Suprapubic skin (tissue), 4 donors: ENCODE measurements around the gene UQCRQ. TPM values are rescaled to one million over a fixed set of nuclear protein-coding genes. Genes with fewer than 3 reads are reported as not detected.

Experiments used
- DNase-seq, 2 donors: peaks; one replicate each; pipeline ENCODE4 v3.0.0-alpha.2; 2019; ENCODE audit warnings: low spot score in 2 of 2
- H3K27ac ChIP-seq: fragments of 200-600 bp; sonication (generic); one replicate; pipeline ENCODE4 v1.5.1; 2019
- H3K27me3 ChIP-seq: fragments of 200-600 bp; sonication (generic); one replicate; pipeline ENCODE4 v1.5.1; 2019
- H3K36me3 ChIP-seq: fragments of 200-600 bp; sonication (generic); one replicate; pipeline ENCODE4 v1.5.1; 2019
- H3K4me1 ChIP-seq: fragments of 200-600 bp; sonication (generic); one replicate; pipeline ENCODE4 v1.5.1; 2019
- H3K4me3 ChIP-seq: fragments of 200-600 bp; sonication (generic); one replicate; pipeline ENCODE4 v1.5.1; 2019; ENCODE audit warnings: mild to moderate bottlenecking
- H3K9me3 ChIP-seq: fragments of 200-600 bp; sonication (generic); one replicate; pipeline ENCODE4 v1.5.1; 2019
- CTCF ChIP-seq, 2 donors: fragments of 200-600 bp in 1 of 2; fragments of 450-650 bp in 1 of 2; sonication (generic) in 1 of 2; IDR thresholded peaks; one replicate each; pipeline ENCODE4 v1.5.1; 2016 to 2019; ENCODE audit warnings: antibody characterized with exemption in 2 of 2, mild to moderate bottlenecking in 1 of 2, moderate library complexity in 1 of 2
- EP300 ChIP-seq: sonication (generic); formaldehyde crosslinking; IDR thresholded peaks from one replicate; pipeline ENCODE4 v1.6.1; 2017; ENCODE audit warnings: antibody characterized with exemption
- POLR2A ChIP-seq, 2 donors: fragments of 450-650 bp; IDR thresholded peaks; one replicate each; pipeline ENCODE4 v1.6.1; 2017; ENCODE audit warnings: antibody characterized with exemption in 2 of 2, mild to moderate bottlenecking in 2 of 2, moderate library complexity in 2 of 2
- POLR2AphosphoS5 ChIP-seq, 3 donors: sonication (generic); formaldehyde crosslinking; IDR thresholded peaks; one replicate each; pipeline ENCODE4 v1.6.1; 2017; ENCODE audit warnings: antibody characterized with exemption in 3 of 3
- WGBS: methylation state at CpG from one replicate; pipeline ENCODE4 v1.1.5; 2018; 5-methylcytosine and 5-hydroxymethylcytosine counted together
- total RNA-seq, 4 donors: library from RNA; depleted of rRNA; stranded (reverse); fragments of >200 nt; gene quantifications; one replicate each; pipeline ENCODE4 v1.1.0, GENCODE V29; 2016

UQCRQ gene
- total RNA-seq, 4 donors from 2014 or later: 124 to 243 (median 161) TPM

DNA sequence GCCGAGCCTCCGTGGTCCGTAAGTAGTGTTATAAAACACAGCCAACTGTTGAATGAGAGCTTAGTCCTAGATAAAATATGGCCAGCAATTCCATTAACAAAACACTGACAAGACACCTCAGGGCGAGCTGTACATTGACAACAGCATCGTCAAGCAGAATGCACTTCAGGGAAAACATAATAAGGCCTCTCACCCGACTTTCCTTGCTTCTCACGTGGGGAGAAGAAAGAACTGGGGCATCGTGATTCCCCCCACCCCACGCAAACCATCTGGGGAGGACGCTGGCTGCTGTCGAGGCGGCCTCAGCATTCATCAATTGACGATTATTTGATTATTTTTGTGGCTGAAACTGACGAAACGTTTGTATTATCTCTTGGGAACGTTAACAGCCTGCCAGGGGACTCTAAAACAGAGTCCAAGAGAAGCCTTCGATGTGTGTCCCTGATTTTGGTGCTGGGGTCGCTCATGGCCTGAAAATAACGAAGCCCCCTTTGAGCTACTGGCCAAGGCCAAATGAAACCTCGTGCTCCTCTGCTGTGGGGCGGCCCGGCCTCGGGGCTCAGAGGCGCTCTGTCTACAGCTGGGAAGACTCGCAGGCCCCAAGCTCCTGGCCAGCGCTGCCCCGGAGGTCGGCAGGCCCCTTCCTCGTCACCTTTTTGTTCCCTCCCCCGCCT, 637 bp upstream of the UQCRQ start:
- Histone ChIP-seq H3K36me3 (peaks cover 24% of the 10 kb centered on the region), H3K4me3 (peak overlapping the region; percentile 96), H3K27me3 (no peaks in the 10 kb centered on the region), H3K9me3 (no peaks in the 10 kb centered on the region), H3K27ac (peak overlapping the region; percentile 95), H3K4me1 (peaks cover 25% of the 10 kb centered on the region)
- DNase-seq: no peak
- WGBS: 22% methylated on average over 30 of the region's 30 CpGs
- TF ChIP-seq EP300: no peak
- TF ChIP-seq POLR2AphosphoS5 (IDR thresholded peaks at IDR 0.05): no peak
- no peak for TF ChIP-seq CTCF (IDR thresholded peaks at IDR 0.05)
- no peak for TF ChIP-seq POLR2A (IDR thresholded peaks at IDR 0.05)

DNA sequence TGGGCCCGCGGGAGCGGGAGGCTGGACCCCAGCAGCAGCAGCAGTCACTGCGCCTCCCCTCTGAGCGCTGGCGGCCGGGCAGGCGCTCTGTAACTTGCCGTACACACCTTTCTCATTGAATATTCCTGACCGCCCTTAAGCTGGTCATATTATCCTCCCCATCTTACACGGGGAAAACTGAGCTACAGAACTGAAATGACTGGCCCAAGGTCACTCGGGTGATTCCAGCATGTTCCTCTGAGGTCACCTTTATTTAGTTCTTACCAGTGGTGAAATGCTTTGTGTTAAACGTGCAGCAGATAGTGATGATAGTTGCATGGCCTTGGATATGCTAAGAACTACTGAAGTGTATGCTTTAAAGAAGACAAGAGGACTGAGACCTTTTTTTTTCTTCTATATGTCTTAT, 607 bp downstream of the UQCRQ start:
- H3K27ac ChIP-seq: peak overlapping the region; percentile 95
- H3K4me3 ChIP-seq: peak overlapping the region; percentile 96
- no peak for DNase-seq
- H3K4me1 ChIP-seq: peaks cover 25% of the 10 kb centered on the region
- WGBS: 2% methylated on average over 11 of the region's 13 CpGs
- TF ChIP-seq POLR2A (IDR thresholded peaks at IDR 0.05) (no peak), POLR2AphosphoS5 (IDR thresholded peaks at IDR 0.05) (no peak), EP300 (no peak), CTCF (IDR thresholded peaks at IDR 0.05) (no peak)
- H3K27me3 ChIP-seq: no peaks in the 10 kb centered on the region
- H3K9me3 ChIP-seq: no peaks in the 10 kb centered on the region
- peaks cover 27% of the 10 kb centered on the region for H3K36me3 ChIP-seq

DNA sequence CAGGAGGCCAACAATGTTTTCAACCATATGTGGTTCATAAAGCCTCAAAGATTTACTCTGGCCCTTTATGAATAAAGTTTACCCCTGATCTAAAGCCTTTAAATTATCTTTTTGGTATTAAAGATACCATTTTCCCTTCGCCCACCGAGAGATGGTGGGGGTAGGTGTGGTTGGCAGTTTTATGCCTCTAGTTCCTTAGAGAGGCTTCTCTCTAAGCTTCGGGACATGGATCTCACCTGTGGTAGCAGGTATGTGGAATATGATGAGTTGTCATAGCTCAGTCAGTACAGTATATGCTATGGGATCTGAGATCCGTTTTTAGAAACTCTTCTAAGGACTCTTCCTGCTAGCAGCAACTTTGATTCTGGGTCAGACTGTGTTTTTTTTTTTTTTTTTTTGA, 2.3 kb downstream of the UQCRQ start:
- Histone ChIP-seq H3K27me3 (no peaks in the 10 kb centered on the region), H3K4me3 (no peak overlapping the region), H3K27ac (no peak overlapping the region), H3K36me3 (peaks cover 31% of the 10 kb centered on the region), H3K9me3 (no peaks in the 10 kb centered on the region), H3K4me1 (peaks cover 25% of the 10 kb centered on the region)
- TF ChIP-seq EP300: no peak
- no peak for TF ChIP-seq POLR2A (IDR thresholded peaks at IDR 0.05)
- no peak for TF ChIP-seq POLR2AphosphoS5 (IDR thresholded peaks at IDR 0.05)
- TF ChIP-seq CTCF (IDR thresholded peaks at IDR 0.05): no peak
- 73% methylated on average over 4 of the region's 4 CpGs for WGBS
- no peak for DNase-seq

DNA sequence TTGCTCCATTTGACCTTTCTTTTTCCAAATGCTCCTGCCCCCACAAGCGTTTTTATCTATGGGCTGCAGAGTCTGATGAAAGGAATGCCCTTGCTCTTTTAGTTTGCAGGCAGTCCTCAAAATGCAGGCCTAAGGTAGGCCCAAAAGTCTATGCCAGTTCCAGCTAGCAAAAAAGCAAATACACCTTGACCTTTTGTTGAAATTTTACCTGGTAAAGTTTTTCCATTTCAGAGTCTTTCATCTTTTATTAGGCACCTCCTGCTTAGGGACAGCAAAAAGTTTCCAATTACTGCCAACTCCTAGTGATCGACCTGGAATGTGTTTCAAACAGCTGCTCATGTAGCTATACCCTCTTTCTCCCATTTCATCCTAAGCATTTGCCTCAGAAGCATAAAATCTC, 4.4 kb downstream of the UQCRQ start:
- Histone ChIP-seq H3K27ac (no peak overlapping the region), H3K4me1 (peaks cover 19% of the 10 kb centered on the region), H3K27me3 (no peaks in the 10 kb centered on the region), H3K4me3 (no peak overlapping the region), H3K36me3 (peaks cover 34% of the 10 kb centered on the region), H3K9me3 (no peaks in the 10 kb centered on the region)
- DNase-seq: no peak
- 76% methylated on average over 2 of the region's 2 CpGs for WGBS
- TF ChIP-seq EP300: no peak
- TF ChIP-seq POLR2AphosphoS5 (IDR thresholded peaks at IDR 0.05): no peak
- TF ChIP-seq CTCF (IDR thresholded peaks at IDR 0.05): no peak
- no peak for TF ChIP-seq POLR2A (IDR thresholded peaks at IDR 0.05)

DNA sequence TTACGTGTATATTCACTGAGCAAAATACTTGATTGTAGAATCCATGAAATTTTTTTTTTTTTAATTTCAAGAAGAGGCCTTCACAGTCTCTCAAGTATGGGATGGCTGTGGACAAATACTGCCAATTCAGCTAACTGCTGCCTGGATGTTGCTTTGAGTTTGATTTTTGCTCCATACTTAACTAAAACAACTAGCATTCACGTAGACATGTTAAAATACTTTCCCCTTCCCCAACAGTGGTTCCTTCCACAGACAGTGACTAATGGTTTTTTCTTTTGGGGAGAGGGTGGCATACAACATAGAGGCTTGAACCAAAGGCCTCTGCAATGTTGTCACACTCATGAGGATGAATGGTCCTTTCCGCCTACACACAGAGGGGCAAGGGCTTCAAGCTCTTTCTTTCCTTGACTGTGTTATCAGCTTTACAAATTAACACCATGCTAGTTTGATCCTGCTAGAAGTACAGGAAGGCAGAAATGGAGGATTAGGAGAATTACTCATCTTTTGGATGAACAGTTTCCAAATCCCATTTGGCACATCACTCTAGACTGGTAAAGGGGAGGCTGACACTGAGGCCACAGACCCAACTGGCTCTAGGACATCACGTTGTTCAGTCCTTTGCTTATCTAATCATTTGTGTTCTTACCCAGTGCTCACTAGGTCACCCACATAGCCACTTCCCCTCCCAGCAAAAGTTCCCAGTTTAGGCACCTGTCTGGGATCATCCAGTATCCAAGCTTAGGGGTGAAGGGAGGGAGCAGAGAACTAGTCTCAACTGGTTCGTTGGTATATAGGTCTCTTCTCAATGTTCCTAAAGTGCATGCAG, 5.2 kb downstream of the UQCRQ start:
- H3K4me1 ChIP-seq: peaks cover 15% of the 10 kb centered on the region
- no peak overlapping the region for H3K27ac ChIP-seq
- TF ChIP-seq POLR2A (IDR thresholded peaks at IDR 0.05) (no peak), POLR2AphosphoS5 (IDR thresholded peaks at IDR 0.05) (no peak)
- H3K27me3 ChIP-seq: no peaks in the 10 kb centered on the region
- peaks cover 40% of the 10 kb centered on the region for H3K36me3 ChIP-seq
- H3K4me3 ChIP-seq: no peak overlapping the region
- DNase-seq: no peak
- H3K9me3 ChIP-seq: no peaks in the 10 kb centered on the region
- 88% methylated on average over 5 of the region's 5 CpGs for WGBS
